CD4-positive, alpha-beta T cell treated with Interleukin-15 for 4 hours (primary cell): Measurements from ENCODE around the gene TMA16.
"Not testable (repeated sequence)": the region's sequence is repeated elsewhere in the genome, so short reads cannot be mapped to it uniquely, and the experiment has no call there.

ENCODE experiments used
- DNase-seq: peaks from one replicate; pipeline ENCODE4 v3.0.0-alpha.2; 2020; ENCODE audit warnings: low spot score

TMA16 gene

GRCh38 chr4:163494360-163495241 lies at the start of gene TMA16:
TMA16 (plus strand) TSS chr4:163494690; CDS start chr4:163494802, 112 bp downstream.
- DNase-seq: peak; percentile 79

- DNase-seq: not testable (repeated sequence)
These were observed 47.5 kb upstream of the TMA16 start for GRCh38 chr4:163447023-163447422.

- no peak for DNase-seq
These were observed 47.0 kb upstream of the TMA16 start for GRCh38 chr4:163447481-163447880.

GRCh38 chr4:163448540-163449203 lies 45.8 kb upstream of the TMA16 start:
- DNase-seq: no peak

- no peak for DNase-seq
These were observed 31.9 kb upstream of the TMA16 start for GRCh38 chr4:163462556-163462955.

GRCh38 chr4:163467082-163467770 lies 27.3 kb upstream of the TMA16 start:
- DNase-seq: no peak

GRCh38 chr4:163470391-163470790 lies 24.1 kb upstream of the TMA16 start:
- no peak for DNase-seq

- DNase-seq: no peak
These were observed 21.4 kb upstream of the TMA16 start for GRCh38 chr4:163473130-163473529.

GRCh38 chr4:163473576-163473975 lies 20.9 kb upstream of the TMA16 start, which contains the start of gene TKTL2:
TKTL2 (minus strand) TSS chr4:163473754; CDS start chr4:163473734, 20 bp downstream.
- DNase-seq: no peak

- no peak for DNase-seq
These were observed 20.5 kb upstream of the TMA16 start for GRCh38 chr4:163474027-163474426.

GRCh38 chr4:163476761-163477438 lies 17.6 kb upstream of the TMA16 start:
- no peak for DNase-seq

GRCh38 chr4:163482190-163482589 lies 12.3 kb upstream of the TMA16 start:
- DNase-seq: no peak

- DNase-seq: peak; percentile 60
These were observed 9.6 kb upstream of the TMA16 start for GRCh38 chr4:163484906-163485305.

- DNase-seq: no peak
These were observed 8.9 kb upstream of the TMA16 start for GRCh38 chr4:163485589-163485988.

- DNase-seq: no peak
These were observed 8.2 kb upstream of the TMA16 start for GRCh38 chr4:163486321-163486720.

- no peak for DNase-seq
These were observed 4.6 kb upstream of the TMA16 start for GRCh38 chr4:163489929-163490328.

- no peak for DNase-seq
These were observed 1.5 kb upstream of the TMA16 start for GRCh38 chr4:163492951-163493504.

- DNase-seq: no peak
These were observed 689 bp upstream of the TMA16 start for GRCh38 chr4:163493643-163494359.

GRCh38 chr4:163495900-163496299 lies 1.4 kb downstream of the TMA16 start:
- peak; percentile 10 for DNase-seq

- no peak for DNase-seq
These were observed 6.1 kb downstream of the TMA16 start for GRCh38 chr4:163500586-163500985.

GRCh38 chr4:163505374-163505773 lies 10.9 kb downstream of the TMA16 start:
- DNase-seq: no peak
